NCI-H2227 treated with DMSO at 0.1 percent for 48 hours (cell line): ENCODE data around the gene PIM3.
"Not testable (repeated sequence)": the region's sequence is repeated elsewhere in the genome, so short reads cannot be mapped to it uniquely, and the experiment has no call there.

Experiments
- DNase-seq: peaks from one replicate; lab custom pipeline; 2025; lab: John Stamatoyannopoulos, UW

Gene PIM3

DNA sequence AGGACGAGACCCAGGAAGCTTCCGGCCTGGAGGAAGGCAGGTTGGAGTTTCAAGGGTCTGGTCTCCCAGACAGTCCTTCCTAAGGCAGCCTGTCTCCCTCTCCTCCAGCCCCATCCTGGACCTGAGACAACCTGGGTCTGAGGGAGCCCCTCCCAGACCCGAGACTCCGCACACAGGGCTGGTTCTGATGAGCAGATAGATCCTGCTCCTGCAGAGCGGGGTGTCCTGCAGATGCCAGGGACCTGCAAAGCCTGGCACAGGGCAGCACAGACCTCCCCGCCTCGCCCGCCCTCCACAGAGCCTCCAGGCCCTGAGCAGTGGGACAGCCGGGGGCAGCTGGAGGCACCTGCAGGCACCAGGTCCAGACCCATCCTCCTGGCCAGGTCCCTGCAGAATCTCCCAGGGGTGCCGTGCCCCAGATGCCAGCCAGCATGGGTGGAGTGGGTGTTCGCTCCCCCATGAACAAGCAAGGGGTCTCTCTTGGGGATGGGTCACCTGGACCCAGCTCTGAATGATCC is 7.8 kb downstream of the PIM3 start:
- no peak for DNase-seq

DNA sequence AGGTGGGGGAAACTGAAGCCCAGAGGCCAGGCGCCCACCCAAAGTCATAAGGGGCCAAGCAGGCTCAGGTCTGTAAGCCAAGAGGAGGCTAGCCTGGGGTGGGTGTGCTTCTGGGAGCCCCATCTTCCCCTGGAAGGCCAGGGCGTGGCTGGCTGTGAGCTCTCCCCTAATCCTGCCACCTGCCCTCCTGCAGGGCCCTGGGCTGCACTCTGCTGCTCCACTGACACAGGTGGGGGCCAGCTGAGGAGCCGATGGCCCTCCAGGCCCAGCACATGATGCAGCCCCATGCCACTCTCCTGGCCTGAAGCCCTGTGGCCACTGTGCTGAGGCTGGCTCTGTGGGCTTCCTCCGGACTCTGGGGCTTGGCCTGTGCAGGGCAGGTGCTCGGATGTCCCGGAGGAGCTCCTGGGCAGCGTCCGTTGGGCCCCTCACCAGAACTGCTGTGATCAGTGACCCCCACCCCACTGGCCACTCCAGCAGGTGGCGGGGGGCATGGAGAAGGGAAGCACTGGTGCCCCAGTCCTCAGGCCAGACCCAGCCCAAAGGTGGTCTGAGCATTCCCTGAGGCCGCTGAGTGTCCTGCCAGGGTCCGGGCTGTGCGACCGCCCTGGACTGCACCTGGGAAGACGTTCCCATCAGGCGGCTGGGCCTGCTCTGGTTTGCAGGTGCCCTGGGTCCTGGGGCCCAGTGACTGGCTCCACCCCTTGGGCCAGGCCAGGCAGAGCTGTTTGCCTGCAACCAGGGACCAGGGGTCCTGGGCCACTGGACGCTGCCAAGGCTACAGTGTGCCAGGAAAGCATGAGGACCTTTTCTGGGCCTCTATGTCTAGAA is 8.5 kb downstream of the PIM3 start:
- DNase-seq = no peak

DNA sequence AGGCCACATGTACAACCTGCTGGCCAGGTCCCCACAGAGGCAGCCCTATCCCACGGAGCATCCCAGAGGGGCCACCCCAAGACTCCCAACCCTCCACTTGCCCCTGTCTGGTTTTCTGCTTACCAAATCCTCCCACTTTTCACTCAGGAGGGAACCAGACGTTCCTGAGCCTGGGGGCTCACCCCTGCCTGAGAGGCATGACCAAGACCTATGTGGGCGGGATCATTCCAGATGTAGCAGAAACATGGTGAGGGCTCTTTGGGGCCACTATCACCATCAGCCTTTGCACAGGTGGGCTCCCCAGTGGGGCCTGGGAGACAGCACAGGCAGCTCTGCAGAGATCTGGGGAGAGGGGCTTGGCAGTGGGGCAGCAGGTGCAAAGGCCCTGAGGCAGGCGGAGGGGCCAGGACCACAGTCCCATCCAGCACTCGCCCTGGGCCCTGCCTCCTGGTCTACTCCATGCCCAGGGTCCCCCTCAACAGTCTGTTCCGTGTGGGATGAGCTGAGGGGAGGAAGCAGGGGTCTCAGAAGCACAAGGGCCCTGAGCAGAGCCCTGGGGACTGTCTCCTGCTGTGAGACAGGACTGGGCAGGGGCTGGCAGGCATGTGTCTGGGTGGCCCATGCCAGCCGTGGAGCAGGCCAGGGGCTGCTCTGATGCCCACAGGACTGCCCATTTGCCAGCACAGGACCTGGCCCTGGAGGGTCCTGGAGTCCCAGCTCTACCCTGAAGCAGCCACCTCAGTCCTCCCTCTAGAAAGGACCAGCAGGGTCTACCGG is 9.4 kb downstream of the PIM3 start:
- no peak for DNase-seq

DNA sequence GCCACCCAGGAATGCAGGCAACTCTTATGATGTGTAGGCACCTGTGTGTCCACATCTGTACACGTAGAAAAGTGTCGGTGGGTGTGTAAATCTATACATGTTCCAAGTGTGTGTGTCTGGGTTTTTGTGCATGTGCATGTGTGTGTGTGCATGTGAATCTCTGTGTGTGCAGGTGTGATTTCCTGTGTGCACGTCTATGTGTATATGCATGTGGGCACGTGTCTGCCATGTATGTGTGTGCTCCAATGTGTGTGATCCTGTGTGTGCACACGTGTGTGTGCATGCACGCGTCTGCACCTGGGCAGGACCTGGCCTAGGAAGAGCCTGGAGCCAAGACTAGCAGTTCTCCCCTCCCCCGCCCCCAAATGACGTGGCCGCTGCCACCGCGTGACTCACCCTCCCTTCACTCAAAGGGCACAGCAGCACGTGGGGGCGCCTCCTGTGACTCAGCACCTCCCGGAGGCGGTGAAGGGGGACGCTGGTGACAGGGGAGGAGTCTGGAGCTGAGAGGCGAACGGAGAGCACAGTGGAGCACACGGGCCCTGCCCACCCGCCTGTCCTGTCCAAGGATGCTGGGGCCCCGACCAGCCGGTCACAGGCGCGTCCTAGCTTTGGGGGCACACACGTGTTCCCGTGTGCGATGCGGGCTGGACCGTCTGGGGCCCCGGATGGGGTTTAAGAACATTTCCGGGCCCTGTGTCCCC is 10.1 kb downstream of the PIM3 start:
- no peak for DNase-seq

DNA sequence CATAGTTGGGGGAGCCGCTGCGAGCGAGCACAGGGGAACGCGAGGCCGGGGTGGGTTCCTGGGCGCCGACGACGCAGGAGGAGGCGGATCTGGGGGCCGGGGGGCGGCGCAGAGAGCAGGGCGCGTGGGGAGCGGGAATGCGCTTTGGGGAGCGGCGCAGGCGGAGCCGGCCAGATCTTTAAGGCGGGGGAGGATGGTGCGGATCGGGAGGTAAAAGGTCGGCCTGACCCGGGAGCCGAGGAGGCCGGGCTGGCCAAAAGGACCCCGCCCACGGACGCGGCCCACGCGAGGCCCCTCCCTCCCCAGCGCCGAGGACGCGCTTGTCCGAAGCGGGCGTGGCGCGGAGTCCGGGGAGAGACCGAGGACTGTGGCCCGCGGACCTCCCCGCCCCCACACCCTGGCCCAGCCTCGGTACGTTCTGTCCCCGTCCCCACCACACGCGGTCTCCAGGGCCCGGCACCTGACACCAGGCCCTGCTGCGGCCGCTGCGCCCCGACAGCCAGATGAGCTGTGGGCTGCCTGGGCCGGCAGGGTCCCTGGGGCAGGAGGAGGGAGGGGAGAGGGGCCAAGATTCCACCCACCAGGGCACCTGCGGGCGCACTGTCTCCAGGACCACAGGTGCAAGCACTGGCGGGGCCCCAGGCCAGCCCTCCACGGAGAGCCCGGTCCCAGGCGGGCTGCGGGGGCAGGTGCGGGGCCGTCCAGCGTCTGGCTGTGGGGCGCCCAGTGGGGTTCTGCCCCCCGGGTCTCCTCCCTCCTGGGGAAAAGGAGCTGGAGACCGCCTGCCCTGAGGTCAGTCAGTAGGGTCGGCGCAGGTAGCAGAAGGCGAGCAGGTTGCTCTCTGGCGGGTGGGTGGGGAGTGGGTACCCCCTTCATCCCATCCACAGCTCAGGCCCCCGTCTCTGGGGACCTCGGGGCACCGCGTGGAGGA is 10.9 kb downstream of the PIM3 start:
- DNase-seq = no peak

DNA sequence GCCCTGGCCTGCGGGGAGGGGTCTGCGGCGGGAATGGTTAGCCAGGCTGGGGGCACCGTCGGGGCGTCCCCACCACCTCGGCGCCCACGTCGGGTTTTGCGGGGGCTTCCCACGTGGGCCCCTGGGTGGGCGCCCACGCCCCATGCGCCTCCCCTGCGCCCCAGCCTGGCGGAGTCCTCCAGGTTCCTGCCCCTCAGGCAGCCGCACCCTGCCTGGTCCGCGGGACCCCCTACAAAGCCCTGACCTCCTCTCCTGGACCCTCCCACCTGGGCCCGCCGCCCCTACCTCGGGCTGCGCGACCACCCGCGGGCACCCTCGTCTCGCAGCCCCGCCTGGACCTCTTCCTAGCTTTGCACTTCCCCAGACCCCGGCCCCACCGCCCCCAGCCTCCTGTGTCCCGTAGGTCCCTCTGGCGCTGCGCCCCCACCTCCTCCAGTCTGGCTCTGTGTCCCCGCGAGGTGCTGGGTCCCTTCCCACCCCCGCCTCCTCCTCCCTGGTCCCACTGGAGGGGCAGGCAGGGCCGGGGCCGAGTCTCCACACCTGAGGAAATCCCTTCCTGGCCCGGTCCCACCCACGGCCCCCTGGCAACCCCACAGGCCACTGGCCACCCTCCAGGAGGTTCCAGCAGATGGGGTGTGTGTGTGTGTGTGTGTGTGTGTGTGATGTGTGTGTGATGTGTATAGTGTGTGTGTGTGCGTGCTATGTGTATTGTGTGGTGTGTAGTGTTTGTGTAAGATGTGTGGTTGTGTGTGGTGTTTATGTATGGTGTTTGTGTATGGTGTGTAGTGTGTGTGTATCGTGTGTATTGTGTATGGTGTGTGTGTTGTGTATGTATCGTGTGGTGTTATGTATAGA is 11.8 kb downstream of the PIM3 start:
- no peak for DNase-seq

DNA sequence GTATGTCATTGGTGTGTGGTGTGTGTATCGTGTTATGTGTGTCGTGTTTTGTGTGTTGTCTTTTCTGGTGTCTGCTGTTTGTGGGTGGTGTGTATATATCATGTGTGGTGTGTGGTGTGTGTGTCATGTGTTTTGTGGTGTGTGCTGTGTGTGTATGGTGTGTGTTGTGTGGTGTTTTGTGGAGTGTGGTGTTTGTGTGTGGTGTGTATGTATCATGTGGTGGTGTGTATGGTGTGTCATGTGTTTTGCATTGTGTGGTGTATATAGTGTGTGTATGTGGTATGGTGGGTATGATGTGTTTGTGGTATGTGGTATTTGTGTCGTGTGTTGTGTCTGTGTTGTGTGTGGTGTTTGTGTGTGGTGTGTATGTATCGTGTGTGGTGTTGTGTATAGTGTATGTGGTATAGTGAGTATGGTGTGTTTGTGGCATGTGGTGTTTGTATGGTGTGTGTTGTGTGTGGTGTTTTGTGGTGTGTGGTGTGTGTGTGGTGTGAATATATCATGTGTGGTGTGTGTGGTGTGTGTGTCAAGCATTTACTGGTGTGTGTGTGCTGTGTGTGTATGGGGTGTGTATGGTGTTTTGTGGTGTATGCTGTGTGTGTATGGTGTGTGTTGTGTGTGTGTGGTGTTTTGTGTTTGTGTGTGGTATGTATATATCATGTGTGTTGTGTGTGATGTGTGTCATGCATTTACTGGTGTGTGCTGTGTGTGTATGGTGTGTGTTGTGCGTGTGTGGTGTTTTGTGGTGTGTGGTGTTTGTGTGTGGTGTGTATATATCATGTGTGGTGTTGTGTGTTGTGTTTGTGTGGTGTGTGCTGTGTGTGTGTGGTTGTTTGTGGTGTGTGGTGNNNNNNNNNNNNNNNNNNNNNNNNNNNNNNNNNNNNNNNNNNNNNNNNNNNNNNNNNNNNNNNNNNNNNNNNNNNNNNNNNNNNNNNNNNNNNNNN is 12.7 kb downstream of the PIM3 start:
- DNase-seq = no peak

DNA sequence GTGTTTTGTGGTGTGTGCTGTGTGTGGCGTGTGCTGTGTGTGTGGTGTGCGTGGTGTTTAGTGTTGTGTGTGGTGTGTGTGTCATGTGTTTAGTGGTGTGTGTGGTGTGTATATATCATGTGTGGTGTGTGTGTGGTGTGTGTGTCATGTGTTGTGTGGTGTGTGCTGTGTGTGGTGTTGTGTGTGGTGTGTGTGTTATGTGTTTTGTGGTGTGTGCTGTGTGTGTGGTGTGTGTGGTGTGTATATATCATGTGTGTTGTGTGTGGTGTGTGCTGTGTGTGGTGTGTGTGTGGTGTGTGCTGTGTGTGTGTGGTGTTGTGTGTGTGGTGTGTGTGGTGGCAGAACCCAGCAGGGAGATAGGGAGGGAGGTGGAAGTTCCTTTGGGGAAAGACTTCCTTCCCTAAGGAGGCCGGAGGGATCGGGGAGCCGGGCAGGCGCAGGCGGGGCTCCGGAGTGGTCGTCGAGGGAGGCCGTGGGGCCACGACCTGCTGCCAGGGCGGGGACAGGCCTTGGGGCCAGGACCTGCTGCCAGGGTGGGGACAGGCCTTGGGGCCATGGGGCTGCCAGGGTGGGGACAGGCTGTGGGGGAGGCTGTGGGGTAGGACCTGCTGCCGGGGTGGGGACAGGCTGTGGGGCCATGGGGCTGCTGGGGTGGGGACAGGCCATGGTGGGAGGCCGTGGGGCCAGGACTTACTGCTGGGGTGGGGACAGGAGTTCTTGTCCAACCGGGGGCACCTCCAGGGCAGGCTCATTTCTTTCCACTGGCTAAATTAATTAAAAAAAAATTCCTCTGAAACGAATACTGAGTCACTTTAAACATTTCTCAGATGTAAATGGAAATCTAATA is 15.2 kb downstream of the PIM3 start:
- no peak for DNase-seq

DNA sequence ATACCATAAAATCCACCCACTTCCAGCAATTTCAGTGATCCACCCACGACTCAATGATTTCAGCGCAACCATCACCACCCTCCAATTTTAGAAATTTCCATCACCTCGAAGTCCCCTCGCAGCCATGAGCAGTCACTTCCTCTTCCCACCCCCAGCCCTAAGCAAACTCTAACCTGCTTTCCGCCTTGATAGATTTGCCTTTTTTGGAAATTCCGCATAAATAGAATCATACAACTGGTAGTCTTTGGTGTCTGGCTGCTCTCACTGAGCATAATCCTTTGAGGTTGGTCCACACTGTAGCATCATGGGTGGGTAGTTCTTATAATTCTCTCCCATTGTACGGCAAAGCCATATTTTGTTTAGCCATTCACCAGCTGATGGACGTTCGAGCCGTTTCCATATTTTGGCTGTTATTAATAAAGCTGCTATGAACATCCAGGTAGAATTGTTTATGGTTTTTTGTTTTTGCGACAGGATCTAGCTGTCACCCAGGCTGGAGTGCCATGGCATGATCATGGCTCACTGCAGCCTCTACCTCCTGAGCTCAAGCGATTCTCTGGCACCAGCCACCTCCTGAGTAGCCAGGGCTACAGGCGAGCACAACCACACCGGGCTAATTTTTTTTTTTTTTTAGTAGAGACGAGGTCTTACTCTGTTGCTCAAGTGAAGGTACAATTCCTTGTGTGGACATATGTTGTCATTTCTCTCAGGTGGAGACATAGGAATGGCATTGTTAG is 16.0 kb downstream of the PIM3 start:
- DNase-seq = no peak

DNA sequence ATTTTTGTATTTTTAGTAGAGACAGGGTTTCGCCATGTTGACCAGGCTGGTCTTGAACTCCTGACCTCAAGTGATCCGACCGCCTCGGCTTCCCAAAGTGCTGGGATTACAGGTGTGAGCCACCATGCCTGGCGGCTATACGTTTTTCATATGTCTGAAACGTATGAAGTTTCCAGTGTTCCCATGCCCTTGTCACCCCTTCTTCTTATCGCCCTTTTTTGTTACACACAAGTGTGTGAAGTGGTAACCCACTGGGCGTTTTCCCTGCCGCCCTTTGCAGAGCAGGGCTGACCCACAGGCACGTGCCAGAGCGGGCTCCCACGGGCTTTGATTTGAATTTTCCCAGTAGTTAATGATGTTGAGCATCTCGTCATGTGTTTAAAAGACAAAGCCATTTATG is 17.0 kb downstream of the PIM3 start:
- DNase-seq = no peak

DNA sequence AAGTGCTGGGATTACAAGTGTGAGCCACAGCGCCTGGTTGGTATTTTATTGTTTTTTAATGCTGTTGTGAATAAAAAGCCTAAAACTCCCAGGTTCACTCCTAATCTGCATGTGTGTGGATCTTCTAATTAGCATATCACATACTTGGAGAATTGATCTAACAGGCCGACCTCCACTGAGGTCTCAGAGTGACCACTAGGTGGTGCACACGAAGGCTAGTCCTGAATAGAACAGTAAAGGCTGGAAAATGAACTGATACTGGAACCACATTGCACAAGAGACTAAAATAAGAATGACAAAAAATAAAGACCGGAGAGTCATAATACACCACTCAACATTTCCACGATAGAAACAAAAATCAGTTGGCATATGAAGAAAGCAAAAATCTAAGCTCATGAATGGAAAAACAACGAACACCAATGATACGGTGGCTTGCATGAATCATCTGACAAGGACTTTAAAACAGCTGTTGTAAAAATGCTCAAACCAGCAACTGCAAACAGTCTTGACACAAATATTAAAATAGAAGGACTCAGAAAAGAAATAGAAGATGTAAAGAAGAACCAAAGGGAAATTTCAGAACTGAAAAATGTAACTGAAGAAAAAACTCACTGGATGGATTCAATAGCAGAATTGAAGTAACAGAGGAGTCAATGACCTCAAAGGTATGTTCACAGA is 19.2 kb downstream of the PIM3 start:
- no peak for DNase-seq

DNA sequence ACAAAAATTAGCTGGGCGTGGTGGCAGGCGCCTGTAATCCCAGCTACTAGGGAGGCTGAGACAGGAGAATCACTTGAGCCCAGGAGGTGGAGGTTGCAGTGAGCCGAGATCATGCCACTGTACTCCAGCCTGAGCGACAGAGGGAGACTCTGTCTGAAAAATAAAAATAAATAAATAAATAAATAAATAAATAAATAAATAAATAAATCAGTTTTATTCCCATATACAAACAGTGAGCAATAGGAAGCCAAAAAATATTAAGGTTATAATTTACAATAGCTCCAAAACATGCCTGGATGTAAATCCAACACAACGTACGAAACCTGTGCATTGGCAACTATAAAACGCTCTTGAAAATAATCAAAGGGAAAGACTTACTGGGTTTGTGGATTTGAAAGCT is 21.2 kb downstream of the PIM3 start:
- DNase-seq = not testable (repeated sequence)

DNA sequence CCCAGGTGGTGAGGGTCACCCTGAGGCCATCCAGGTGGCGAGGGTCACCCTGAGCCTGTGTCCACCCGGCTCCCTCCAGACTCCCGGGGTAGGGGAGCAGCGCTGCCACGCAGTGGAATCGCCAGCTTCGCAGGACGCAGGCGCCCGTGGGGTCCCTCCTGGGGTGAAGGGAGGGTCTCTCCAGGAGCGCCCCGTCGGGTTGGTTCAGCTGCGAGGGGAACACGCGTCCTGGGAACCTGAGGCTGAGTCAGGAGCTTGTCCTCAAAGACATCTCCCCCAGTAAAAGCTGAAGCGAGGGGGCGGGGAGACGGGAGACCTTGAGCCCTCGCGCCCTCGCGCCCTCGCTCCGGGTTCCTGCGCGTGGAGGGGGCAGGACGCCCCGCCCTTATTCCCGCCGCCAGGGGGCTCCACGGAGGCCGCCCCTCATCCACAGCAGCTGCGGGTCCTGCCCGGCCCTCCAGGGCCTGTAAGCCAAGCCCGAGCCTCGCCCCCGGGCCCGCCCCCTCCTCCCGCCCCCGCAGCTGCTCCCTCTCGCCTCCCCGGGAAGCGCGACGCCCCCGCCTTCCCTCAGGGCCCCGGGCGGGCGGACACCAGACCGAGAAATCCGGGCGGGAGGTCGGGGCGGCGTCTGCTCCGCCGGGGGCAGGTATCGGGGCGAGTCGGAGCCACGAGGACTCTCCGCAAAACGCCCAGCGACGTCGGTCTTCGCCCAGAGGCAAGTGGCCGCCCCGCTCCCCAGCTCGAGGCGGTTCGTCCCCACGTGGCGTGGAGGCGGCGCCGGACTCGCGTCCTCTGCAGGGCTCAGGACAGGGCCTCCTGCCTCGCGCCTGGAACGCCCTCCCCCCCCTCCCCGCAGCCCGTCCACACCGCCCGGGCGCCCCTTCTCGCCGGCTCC is 22.8 kb downstream of the PIM3 start:
- no peak for DNase-seq

DNA sequence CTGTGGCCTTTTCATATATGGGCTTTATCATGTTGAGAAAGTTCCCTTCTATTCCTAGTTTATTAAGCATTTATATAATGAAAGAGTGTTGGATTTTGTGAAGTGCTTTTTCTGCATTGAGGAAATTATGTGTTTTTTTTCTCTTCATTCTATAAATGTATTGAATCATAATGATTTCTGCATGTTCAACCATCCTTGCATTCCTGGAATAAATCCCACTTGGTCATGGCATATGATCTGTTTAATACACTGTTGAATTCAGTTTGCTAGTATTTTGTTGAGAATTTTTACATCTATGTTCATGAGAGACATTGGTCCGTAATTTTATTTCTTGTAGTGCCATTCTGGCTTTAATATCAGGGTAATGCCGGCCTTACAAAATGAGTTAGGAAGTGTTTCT is 25.8 kb downstream of the PIM3 start:
- DNase-seq = no peak

DNA sequence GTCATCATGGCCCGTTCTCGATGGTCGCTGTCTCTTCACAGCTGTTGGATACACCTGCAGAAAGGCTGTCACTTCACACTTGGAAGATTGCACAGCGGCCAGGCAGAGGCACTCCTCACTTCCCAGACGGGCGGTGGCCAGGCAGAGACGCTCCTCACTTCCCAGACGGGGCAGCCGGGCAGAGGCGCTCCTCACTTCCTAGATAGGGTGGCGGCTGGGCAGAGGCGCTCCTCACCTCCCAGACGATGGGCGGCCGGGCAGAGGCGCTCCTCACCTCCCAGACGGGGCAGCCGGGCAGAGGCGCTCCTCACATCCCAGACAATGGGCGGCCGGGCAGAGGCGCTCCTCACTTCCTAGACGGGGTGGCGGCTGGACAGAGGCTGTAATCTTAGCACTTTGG is 29.3 kb downstream of the PIM3 start:
- DNase-seq = not testable (repeated sequence)

DNA sequence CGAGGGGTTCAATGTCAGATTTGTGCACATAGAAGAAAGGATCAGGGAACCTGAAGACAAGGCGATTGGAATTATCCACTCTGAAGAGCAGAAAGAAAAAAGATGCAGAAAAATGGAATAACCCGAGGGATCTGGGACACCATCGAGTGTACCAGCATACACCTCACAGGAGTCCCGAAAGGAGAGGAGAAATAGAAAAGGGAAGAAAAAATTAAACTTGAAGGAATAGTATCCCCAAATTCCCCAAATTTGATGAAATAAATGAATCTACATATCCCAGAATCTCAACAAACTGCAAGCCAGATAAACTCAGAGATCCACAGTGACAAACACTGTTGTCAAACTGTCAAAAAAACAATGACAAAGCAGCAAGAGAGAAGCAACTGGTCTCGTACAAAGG is 30.6 kb downstream of the PIM3 start:
- no peak for DNase-seq
